Spleen (tissue), 11 donors: ENCODE data around the gene KRT13. TPM values are rescaled to one million over a fixed set of nuclear protein-coding genes. Genes with fewer than 3 reads are reported as not detected.

Source experiments
- DNase-seq: peaks from one replicate; pipeline ENCODE4 v3.0.0-alpha.2; 2020
- H3K27ac ChIP-seq, 8 donors: fragments of 200-600 bp; sonication (generic) in 7 of 8; 1 replicate in 4 of 8; 2 replicates in 4 of 8; pipeline versions ENCODE4 v1.5.0 to v1.8.0; 2016 to 2021; ENCODE audit warnings: inconsistent platforms in 4 of 8, mild to moderate bottlenecking in 4 of 8, moderate library complexity in 1 of 8
- H3K27me3 ChIP-seq, 7 donors: fragments of 200-600 bp; sonication (generic) in 6 of 7; replicated peaks in 1 of 7; 1 replicate in 4 of 7; 2 replicates in 3 of 7; pipeline versions ENCODE4 v1.5.0 to v1.8.0; 2016 to 2021; ENCODE audit warnings: inconsistent platforms in 3 of 7, mild to moderate bottlenecking in 1 of 7
- H3K36me3 ChIP-seq, 6 donors: fragments of 200-600 bp; sonication (generic) in 5 of 6; 1 replicate in 4 of 6; 2 replicates in 2 of 6; pipeline versions ENCODE4 v1.5.0 to v1.8.0; 2016 to 2021; ENCODE audit warnings: inconsistent platforms in 2 of 6
- H3K4me1 ChIP-seq, 6 donors: fragments of 200-600 bp; sonication (generic) in 5 of 6; 1 replicate in 3 of 6; 2 replicates in 3 of 6; pipeline versions ENCODE4 v1.5.0 to v1.8.0; 2016 to 2021; ENCODE audit warnings: inconsistent platforms in 3 of 6
- H3K4me3 ChIP-seq, 8 donors: fragments of 200-600 bp; sonication (generic) in 7 of 8; 1 replicate in 4 of 8; 2 replicates in 4 of 8; pipeline versions ENCODE4 v1.5.0 to v1.8.0; 2016 to 2021; ENCODE audit warnings: inconsistent platforms in 4 of 8, mild to moderate bottlenecking in 4 of 8, moderate library complexity in 2 of 8
- H3K9me3 ChIP-seq, 8 donors: fragments of 200-600 bp; sonication (generic) in 7 of 8; 1 replicate in 4 of 8; 2 replicates in 4 of 8; pipeline versions ENCODE4 v1.5.0 to v1.8.0; 2016 to 2021; ENCODE audit warnings: inconsistent platforms in 4 of 8
- CTCF ChIP-seq, 11 experiments: fragments of 200-600 bp in 7 of 11; fragments of 450-650 bp in 4 of 11; sonication (generic) in 4 of 11; IDR thresholded peaks in 8 of 11; conservative IDR thresholded peaks in 3 of 11; 1 replicate in 7 of 11; 2 replicates in 4 of 11; pipeline versions ENCODE4 v1.4.0 to v1.8.0; 2016 to 2021; ENCODE audit warnings: antibody characterized with exemption in 11 of 11, inconsistent platforms in 4 of 11, mild to moderate bottlenecking in 1 of 11
- POLR2A ChIP-seq, 3 donors: fragments of 450-650 bp; IDR thresholded peaks; one replicate each; pipeline ENCODE4 v1.5.1; 2017; ENCODE audit warnings: antibody characterized with exemption in 3 of 3, mild to moderate bottlenecking in 1 of 3
- POLR2AphosphoS5 ChIP-seq, 3 donors: sonication (generic); formaldehyde crosslinking; IDR thresholded peaks; one replicate each; pipeline ENCODE4 v1.5.1; 2017; ENCODE audit warnings: antibody characterized with exemption in 3 of 3
- WGBS, 5 donors: extraction: QIAGEN DNeasy Blood & Tissue Kit in 3 of 5; methylation state at CpG; one replicate each; pipeline versions ENCODE4 v1.1.5 to v1.1.7; 2013 to 2018; 5-methylcytosine and 5-hydroxymethylcytosine counted together
- intact Hi-C: fragments of 100-400 bp; cut with DNase I; formaldehyde crosslinking; loops from one replicate; pipeline ENCODE4 v1.15.0; 2023; ENCODE audit warnings: low total_unique reads
- polyA plus RNA-seq, 3 donors: library from polyadenylated mRNA; stranded (reverse); fragments of 200-250 nt; gene quantifications; one replicate each; pipeline ENCODE4 v1.2.1, GENCODE V29; 2013
- total RNA-seq, 7 donors: library from RNA; depleted of rRNA in 3 of 7; stranded (reverse); fragments of >200 nt in 3 of 7; fragmentation: NEBNext Ultra II Directional in 4 of 7; extraction: Animal tissue kit (Norgen Biotek cat#: 25700) in 4 of 7; gene quantifications; one replicate each; pipeline versions ENCODE4 v1.1.0 to v1.2.1, GENCODE V29; 2016 to 2021
- donor health status: healthy with polysubstance abuse.
- donor health status: DM: no; HTN: no; CAD: no; lungs with moderate emphysema.
- donor health status: DM: no; HTN: no; CAD: no.
- donor health status: Bipolar disorder and iron deficiency.
- donor health status: healthy.
- donor health status: DM: no; HTN: no; CAD: no.
- donor health status: DM: yes; HTN: yes; CAD: no.

KRT13 gene
- total and polyA plus RNA-seq, 10 donors = 1.6 to 26.4 (median 3.8) TPM; not detected in 7

GRCh38 chr17:41483991-41484826 is 21.2 kb downstream of the KRT13 start:
- DNase-seq = no peak
- no peaks in the 10 kb centered on the region for H3K36me3 ChIP-seq
- intact Hi-C loops = no loop called here
- no peak overlapping the region for H3K4me3 ChIP-seq
- H3K4me1 ChIP-seq = peaks cover 0 to 20% (median 5%) of the 10 kb centered on the region in 6 donors
- peaks cover 0 to 19% (median 0%) of the 10 kb centered on the region in 7 donors for H3K27me3 ChIP-seq
- no peaks in the 10 kb centered on the region for H3K9me3 ChIP-seq
- WGBS, 5 donors = 77 to 90% (median 80%) methylated on average over 6 to 7 of the region's 7 CpGs
- TF ChIP-seq CTCF (IDR thresholded peaks at IDR 0.05 in 8 of 11, conservative IDR thresholded peaks at IDR 0.05 in 3 of 11) = no peak
- TF ChIP-seq POLR2A (IDR thresholded peaks at IDR 0.05) = no peak
- TF ChIP-seq POLR2AphosphoS5 (IDR thresholded peaks at IDR 0.05) = peak in 1 of 3 donors; percentile 37
- H3K27ac ChIP-seq = no peak overlapping the region

- Histone ChIP-seq H3K4me3 (no peak overlapping the region), H3K36me3 (no peaks in the 10 kb centered on the region), H3K27ac (no peak overlapping the region), H3K4me1 (peaks cover 0 to 20% (median 5%) of the 10 kb centered on the region in 6 donors), H3K9me3 (no peaks in the 10 kb centered on the region), H3K27me3 (peaks cover 0 to 19% (median 0%) of the 10 kb centered on the region in 7 donors)
- 89 to 97% (median 92%) methylated on average over 9 of the region's 9 CpGs for WGBS, 5 donors
- DNase-seq = no peak
- TF ChIP-seq CTCF (IDR thresholded peaks at IDR 0.05 in 8 of 11, conservative IDR thresholded peaks at IDR 0.05 in 3 of 11) (no peak), POLR2AphosphoS5 (IDR thresholded peaks at IDR 0.05) (no peak), POLR2A (IDR thresholded peaks at IDR 0.05) (no peak)
- intact Hi-C loops = no loop called here
Measured at GRCh38 chr17:41483531-41483930, 21.9 kb downstream of the KRT13 start.

- Histone ChIP-seq H3K27ac (peak within 1 kb of the TSS in 1 of 8 donors; percentile 46), H3K36me3 (no peaks in the 10 kb centered on the region), H3K9me3 (no peaks in the 10 kb centered on the region), H3K4me3 (no peak within 1 kb of the TSS), H3K4me1 (peaks cover 0 to 20% (median 6%) of the 10 kb centered on the region in 6 donors), H3K27me3 (peaks cover 0 to under 1% (median 0%) of the 10 kb centered on the region in 7 donors)
- 95 to 100% (median 96%) methylated on average over 2 of the region's 2 CpGs for WGBS, 5 donors
- intact Hi-C loops = no loop called here
- TF ChIP-seq POLR2AphosphoS5 (IDR thresholded peaks at IDR 0.05) = no peak
- no peak for TF ChIP-seq POLR2A (IDR thresholded peaks at IDR 0.05)
- no peak for TF ChIP-seq CTCF (IDR thresholded peaks at IDR 0.05 in 8 of 11, conservative IDR thresholded peaks at IDR 0.05 in 3 of 11)
- DNase-seq = no peak
Measured at GRCh38 chr17:41481036-41481435, 24.4 kb downstream of the KRT13 start, which contains the start of gene KRT35. KRT35 (minus strand) TSS chr17:41481151; CDS start chr17:41481097, 54 bp downstream.

- Histone ChIP-seq H3K4me1 (peaks cover 0 to 20% (median 6%) of the 10 kb centered on the region in 6 donors), H3K27ac (no peak overlapping the region), H3K27me3 (no peaks in the 10 kb centered on the region), H3K36me3 (no peaks in the 10 kb centered on the region), H3K4me3 (no peak overlapping the region), H3K9me3 (no peaks in the 10 kb centered on the region)
- intact Hi-C loops = no loop called here
- DNase-seq = no peak
- 93 to 98% (median 96%) methylated on average over 8 to 10 of the region's 10 CpGs for WGBS, 5 donors
- no peak for TF ChIP-seq POLR2A (IDR thresholded peaks at IDR 0.05)
- no peak for TF ChIP-seq POLR2AphosphoS5 (IDR thresholded peaks at IDR 0.05)
- no peak for TF ChIP-seq CTCF (IDR thresholded peaks at IDR 0.05 in 8 of 11, conservative IDR thresholded peaks at IDR 0.05 in 3 of 11)
Measured at GRCh38 chr17:41480581-41480980, 24.8 kb downstream of the KRT13 start.
